Fibroblast of skin of scalp (primary cell): ENCODE measurements around the gene ERC2.
"Not testable (repeated sequence)": the region's sequence is repeated elsewhere in the genome, so short reads cannot be mapped to it uniquely, and the experiment has no call there.

Experiments used
- DNase-seq: peaks from one replicate; pipeline ENCODE4 v3.0.0-alpha.2; 2013

Gene ERC2

DNA sequence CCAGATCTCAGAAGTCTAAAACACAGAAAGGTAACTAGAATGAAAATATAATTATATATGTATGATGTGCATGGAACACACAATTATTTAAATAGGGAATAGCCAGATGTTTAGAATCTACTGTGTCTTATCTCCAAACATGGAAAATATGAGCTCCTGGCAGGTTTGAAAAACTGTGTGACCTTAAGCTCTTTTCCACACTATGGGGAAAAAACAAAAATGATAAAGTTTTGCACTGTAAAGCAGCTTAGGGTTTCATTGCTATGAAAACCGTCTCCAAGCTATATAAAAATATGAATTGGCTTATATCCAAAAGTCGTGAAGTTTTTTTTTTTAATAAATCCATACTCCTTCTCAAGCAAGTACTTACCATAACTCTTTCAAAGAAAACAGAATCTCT lies 159.8 kb downstream of the ERC2 start:
- DNase-seq, result no peak

DNA sequence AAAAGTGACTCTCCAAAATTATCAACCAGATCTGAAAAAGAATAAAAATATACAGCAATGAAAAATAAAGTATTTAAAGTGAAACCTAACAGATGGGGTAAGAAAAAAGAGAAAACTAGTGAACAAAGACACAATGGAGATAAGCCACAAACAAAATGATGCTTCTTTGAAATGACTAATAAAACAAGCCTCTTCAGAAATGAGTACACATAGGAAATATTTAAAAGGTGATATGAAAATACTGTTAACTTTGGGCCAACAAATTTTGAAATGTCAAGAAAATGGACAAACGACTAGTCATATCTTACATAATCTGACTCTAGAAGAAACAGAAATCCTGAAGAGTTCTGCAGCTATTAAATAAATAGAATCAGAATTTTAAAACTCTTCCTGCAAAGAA lies 164.2 kb downstream of the ERC2 start:
- DNase-seq, result no peak

DNA sequence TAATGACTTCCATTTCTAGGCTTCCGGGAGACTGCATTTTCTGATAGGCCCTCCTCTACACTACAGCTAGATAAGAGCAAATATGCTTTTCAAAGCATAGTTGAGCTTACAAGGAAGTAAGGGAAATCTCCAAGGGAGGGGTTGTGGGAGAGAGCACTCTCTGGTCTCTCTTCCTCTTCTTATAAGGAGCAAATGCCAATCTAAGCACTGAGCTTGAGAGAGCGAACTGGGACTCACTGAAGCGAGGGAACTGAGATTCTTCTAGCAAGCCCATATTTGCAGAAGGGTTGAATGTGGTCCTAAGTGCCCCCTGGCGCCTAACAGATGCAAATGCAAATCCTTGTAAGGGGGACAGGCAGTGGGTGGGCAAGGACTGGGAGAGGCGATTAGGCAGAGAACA lies 164.8 kb downstream of the ERC2 start:
- peak; percentile 64 for DNase-seq

DNA sequence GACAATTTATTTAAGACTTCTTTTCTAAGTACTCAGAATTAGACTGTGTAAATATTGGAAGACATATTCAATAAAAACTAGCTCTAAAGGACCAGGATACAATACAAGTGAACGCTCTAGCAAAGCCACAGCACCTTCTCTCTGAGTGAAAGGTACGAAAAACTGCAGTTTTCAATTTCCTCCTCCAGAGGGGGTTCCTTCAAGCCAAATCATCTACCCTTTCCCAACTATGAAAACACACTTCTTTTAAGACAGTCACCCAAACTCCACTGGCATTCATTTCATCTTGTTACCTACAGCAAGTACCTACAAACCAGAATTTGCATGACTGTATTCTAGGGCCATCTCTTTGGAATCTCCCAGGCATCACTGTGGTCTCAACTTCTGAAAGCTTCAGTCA lies 165.8 kb downstream of the ERC2 start:
- DNase-seq, result no peak

DNA sequence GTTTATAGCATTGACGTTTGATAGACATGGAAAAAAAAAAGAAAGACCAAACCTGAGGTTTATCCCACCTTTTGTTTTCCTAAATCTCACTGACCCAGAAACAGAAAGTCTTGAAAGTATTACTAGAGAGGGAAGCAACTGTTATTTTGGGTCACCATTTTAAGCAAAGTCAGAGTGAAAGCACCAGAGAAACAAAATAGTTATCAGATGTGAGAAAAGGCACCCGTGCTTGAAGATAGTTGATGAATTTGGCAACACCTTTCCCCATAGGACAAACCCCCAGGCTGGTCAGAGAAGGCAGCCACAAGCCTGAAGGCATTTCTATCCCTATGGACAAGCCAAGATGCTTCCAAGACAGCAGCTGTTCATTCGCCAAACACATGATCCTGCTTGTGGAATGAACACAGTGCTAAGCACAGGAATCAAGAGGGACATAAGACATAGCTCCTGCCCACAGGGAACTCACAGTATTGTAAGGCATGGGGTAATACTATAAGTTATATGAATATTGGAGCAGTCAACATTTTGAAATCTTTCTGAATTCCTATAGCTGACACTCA lies 170.9 kb downstream of the ERC2 start:
- DNase-seq, result no peak

DNA sequence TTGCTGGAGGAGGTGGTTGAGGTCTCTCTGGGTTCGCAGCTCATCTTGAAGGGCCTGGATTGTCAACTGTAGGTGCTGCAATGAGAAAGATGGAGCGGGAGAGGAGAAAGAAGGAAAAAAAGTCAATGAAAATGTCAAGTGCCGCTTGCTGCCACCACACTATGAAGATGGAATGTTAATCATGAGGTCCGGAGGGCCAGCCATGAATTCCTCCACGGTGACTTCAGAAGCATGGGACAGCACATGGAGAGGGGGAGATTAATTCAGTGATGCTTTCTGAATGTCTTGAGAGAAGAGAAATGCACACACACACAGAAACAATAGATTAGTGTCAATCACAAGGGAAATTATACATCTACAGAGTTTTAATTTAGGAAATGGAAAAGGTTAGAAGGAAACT lies 171.9 kb downstream of the ERC2 start:
- DNase-seq, result peak; percentile 30

DNA sequence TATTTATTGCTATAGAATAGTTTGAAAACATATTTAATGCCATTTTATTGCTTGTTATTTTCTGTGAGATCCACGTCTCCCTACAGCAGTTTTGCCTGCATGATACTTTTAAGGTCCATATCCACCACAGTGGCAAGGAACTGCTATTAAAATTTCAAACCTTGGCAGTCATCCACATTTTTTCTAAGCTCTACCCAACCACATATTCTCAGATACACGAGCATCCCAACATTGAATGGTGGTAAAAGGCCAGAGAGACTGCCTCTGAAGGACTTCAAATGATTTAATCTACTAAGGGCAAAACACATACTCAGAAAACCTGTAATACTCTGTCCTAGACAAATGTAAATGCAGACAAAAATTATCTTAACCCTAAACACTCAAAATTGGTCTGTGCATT lies 173.1 kb downstream of the ERC2 start:
- DNase-seq, result no peak

DNA sequence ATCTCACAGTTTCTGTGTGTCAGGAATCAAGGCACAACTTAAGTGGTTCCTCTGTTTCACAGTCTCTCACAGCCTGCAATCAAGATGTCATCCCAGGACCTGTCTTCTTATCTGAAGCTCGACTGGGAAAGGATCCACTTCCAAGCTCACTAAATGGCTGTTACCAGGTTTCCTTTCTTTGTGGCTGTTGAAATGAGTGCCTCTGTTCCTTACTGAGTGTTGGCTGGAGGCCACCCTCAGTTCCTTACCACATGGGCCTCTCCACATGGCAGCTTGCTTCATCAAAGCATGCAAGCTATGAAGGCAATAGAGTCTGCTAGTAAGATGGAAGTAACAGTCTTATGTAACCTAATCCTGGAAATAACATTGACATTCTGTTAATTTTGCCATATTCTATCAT lies 174.0 kb downstream of the ERC2 start:
- DNase-seq, result no peak

DNA sequence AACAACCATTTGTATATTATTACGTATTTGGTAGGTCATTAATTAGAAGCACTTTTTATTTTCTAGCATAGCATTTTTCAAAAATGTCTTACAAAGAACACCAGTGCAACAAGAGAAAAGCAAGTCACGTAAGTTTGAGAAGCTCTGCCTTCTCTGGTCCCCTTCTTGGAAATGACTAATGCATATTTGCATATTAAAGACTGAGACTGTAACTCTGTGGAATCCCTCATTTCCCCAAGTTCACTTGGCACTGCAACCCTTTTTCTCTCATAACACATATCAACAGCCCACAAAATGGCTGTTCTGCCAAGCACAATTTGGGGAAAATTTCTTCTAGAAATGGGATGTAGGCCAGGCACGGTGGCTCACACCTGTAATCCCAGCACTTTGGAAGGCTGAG lies 176.3 kb downstream of the ERC2 start:
- peak; percentile 69 for DNase-seq

DNA sequence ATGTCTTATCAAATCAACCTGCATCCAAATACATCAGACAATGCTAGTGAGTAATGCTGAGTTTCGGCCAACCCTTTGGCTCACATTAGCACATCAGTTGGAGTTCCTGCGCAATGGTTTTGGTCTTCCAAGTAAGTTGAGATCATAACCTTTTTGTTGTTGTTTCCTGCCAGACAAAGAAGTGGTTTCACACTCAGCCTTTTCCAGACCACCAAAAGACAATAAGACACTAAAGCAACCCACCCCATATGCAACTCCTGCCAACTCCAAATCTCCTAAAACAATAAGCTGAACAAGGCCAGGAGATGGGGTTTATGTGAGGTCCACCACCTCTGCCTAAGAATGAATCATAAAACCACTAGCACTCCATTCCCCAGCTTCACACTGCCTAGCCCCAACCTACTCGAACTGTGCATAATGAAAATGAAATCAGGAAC lies 177.0 kb downstream of the ERC2 start:
- peak; percentile 73 for DNase-seq

DNA sequence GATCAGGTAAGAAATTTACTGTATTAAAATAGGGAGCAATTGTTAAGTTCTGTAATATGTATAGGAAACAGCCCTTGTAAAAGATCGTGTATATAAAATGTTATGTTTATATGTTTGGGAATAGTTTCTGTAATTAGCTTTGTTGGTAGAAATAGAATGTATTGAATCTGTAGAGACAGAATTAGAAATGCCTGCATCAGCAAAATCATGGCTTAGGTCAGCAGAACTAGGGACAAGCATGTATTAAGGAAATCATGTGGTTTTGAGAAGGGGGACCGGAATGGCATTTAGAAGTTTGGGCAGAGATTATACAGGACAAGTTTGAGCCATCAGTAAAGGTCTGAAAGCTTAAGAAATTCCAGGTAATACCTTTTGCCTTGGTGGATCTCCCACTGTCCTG lies 177.9 kb downstream of the ERC2 start:
- no peak for DNase-seq

DNA sequence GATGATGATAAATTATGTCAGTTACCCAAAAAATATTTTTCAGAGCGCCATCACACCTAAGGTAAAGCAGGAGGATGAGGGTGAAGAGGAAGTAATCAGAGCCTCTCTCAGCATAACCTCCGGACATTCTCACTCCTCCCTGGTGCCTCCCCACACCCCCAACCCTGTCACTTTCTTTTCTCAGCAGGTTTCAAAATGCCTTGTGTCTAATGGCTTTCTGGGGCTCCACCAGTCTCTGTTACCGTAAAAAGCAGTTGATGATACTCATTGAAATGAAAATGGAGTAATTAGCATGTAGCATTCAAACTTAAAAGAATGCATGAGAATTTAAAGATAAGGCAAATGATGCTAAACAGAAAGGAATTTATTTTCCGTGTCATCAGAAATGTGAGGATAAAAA lies 180.0 kb downstream of the ERC2 start:
- DNase-seq, result no peak

DNA sequence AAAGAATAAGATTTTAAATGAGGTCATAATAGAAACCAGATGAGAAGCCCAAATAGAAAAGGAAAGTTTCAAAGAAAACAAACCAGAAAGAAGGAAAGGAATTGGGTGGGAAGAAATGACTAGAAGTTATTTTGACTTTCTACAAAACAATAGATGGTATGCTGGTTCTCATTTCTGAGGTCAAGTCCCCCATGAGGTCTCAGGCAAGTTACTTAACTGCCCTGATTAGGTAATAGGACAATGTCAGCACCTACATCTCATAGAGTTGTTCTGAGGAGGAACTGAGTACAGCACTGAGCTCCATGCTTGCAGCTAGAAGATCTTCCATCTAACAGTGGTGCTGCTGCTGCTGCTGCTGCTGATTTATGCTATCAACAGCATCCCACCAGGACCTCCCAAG lies 185.9 kb downstream of the ERC2 start:
- DNase-seq, result peak; percentile 59

DNA sequence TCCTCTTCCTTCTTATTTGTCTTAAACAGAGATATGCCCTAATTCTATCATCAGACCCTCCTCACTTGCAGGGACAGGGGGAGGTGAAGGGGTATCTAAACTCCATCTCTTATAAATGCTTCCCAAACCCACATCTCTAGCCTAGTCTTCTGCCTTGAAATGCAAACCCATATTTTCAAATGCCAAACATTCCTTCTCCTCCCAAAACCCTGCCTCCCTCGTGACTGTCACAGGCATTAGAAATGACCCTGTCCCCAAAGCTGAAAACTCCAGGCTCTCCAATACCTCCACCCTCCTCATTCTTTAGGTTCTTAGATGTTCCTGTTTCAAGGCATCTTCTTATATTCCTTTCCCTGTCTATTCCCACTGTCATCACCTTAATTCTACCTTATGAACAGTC lies 191.0 kb downstream of the ERC2 start:
- no peak for DNase-seq

DNA sequence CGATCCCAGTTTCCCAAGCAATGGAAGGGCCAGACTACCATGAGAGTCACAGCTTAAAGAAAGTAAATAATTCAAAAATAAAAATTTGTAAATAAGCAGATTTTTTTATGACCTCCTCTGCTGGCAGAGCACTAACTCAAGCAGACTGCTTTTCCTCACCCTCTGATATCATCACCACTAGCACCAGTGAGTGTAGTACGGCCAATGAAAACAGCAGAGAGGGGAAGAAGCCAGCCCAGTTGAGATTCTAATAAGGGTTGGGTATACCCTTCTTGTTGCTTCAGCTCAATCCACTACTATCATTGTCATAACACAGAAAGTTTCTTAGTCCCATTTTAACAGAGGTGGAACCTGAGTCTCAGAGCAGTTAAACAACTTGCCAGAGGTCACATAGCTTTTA lies 193.1 kb downstream of the ERC2 start:
- no peak for DNase-seq

DNA sequence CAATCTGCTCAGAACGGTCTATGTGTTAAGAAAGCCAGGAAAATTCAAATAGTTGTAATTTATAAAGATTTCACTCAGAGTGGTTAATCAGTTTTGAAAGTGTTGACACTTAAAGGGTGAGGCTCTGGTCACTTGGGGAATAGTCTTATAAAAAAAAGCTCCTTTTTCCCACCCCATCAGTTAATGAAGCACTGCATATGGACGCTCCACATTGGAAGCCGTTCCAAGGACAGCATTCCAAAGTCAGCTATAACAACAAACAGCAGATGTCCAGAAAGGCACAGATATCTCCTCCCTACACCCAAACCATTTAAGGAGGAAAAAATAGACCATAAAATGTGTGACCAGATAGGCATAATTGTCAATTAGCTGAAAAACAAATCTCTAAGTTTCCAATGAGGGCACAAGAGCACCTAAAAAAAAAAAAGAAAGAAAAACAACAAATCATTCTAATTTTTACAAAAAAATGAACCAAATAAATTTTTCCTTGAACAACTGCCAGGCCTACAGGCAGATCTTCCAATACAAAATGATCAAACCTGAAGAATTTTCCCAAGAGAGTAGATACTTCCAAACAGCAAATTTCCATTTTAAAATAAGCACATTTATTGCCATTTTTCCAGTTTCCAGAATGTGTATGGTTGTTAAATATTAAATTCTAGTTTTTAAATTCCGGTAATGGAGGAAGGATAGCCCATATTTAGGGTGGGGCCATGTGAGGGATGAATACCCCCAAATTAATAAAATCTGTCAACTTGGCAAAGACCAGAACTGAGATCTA lies 198.3 kb downstream of the ERC2 start:
- DNase-seq, result peak; percentile 76

DNA sequence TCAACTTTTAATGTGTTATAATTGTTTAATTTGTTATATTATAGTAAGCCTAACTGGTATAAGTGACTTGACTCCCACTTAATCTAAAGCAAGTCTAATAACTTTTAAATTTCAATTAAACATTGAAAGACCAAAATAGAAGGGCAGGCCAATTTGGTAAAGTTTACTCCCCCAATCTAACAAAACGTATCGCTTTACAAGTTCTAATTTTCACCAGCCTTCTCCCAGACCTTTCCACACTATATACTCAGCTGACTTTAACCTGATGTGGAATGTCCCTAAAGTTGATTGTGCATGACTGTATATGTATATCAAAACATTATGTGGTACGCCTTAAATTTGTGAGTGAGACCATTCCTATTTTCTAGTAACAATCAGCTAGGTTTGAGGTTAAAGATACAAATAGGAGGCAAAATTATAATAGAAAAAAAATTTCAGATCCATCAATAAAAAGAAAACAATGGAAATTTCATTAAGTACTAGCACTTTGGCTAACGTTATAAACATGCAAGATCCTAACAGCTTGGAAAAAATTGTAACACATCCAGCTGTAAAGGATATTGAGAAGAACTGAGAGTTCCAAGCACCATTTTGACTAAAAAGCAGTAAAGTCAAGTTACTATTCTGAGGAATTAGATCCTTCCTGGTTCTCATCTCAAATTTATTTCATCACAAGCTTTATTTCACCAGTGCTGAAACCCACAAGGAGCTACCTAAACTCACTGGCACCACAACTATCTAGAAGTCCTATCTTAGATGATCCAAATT lies 199.5 kb downstream of the ERC2 start:
- DNase-seq, result no peak

DNA sequence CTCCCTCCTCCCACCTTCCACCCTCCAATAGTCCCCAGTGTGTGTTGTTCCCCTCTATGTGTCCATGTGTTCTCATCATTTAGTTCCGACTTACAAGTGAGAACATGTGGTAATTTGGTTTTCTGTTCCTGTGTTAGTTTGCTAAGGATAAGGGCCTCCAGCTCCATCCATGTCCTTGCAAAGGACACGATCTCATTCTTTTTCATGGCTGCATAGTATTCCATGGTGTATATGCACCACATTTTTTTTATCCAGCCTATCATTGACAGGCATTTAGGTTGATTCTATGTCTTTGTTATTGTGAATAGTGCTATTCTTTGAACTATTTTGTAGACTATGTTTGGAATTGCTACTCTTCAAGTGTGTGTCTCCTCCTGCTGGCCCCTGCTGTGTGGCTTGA lies 206.4 kb downstream of the ERC2 start:
- DNase-seq, result not testable (repeated sequence)

DNA sequence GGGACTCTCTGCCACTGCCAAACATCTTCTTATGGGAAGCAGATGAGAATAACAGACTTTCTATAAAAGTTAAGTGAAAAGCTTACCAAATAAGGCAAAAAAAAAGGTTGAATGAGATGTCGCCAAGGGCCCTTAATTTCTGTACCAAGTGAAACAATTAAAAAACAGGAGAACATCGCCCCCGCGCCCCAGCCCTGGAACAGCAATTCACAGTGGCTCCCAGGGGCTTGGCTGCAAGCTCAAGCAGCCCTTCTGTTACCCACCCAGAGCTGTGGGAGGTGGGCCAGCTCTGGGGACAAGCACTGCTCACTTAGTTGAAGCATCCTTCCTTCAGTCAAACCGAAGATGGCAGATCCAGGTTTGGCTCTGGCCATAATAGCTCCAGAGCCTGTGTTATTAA lies 208.0 kb downstream of the ERC2 start:
- DNase-seq, result no peak

DNA sequence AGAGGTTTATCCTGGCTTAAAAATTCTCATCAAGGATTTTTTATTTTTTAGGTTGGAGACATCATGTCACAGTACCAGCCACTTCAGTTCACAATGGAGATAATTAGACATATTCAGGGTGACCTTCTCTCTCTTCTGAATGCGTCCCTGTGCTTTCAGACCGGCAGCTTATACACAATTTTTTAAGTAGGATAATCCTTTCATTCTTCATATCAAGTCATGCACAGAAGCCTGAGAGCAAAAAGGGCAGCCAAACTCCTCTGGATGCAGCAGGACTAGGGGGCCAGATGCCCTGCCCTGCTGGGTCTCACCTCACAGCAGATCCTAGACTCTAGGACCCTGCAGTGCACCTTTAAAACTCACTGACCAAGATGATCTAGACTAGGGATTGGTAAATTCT lies 210.4 kb downstream of the ERC2 start:
- no peak for DNase-seq

DNA sequence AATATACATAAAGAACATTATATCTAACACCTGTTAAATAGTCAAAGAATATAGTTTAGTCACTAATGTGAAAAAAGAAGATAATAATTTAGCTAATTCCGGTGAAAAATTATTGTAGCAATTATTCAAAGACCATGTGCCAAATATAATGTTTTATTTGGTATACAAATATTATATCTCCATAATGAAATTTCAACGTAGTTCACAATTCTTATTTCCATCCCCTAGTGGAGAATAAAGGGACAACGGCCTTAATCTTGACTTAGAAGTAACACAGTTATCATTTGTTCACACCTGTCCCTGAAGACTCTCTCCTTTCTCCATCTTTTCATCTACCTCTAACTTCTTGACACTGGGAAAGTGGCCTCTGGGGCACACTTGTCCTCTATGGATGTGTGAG lies 213.4 kb downstream of the ERC2 start:
- no peak for DNase-seq

DNA sequence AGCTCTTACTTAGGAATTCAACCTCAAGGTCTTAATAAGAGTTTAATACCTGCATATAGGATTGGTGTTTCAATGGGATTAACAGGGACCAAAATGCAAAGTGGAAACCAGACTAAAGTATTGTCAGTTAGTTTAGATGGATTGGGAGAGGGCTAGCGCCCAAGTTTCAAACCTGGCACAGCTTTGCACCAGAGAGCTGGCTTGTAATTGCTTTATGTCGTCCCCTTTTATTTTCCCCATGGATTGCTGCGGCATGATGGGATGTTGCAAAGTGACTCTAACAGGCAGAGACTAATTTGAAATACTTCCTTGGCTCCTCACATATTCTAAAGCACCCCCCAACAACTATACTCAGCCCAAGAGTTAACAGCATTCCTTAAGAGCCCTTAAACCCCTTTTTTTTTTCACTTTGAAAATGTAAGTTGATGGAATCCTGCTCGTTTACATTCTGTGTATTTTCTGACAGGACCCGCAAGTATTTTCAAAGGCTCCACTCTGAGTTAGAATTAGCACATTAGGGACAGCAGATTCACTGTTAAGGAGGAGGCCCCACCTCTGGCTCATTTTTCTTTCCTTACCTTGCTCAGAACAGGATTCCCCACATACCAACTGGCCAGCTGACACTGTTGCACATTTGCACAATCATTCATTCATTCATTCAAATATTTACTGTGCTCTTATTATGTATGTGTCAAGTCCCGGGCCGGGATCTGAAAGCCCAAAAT lies 214.2 kb downstream of the ERC2 start:
- DNase-seq, result no peak

DNA sequence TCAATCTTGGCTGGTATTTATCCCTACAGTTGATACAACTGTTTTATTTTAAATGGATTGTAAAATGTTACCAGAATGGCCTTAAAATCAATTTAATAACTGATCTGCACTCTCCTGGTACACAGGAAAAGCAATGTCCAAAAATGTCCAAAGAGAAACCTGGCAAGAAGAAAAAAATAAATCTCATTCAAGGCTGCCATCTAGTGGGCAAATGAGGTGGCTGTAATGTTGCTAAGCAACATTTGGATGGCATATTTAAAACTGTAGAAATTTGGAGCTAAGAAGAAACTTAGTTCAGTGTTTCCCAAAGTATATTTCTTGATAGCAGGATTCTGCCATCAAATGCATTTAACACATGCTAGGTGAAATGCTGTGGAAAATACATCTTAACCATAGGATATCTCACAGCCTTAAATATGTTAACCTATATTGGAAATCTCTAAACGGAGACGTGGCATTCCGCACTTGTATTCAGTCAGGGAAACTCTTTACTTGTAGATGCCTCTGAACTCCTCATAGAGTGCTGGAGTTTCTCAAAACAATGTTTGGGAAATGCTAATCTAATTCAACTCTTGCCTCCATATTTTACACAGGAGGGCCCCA lies 216.8 kb downstream of the ERC2 start:
- peak; percentile 64 for DNase-seq
